ENCODE measurements around the gene DOCK3.

The DOCK3 gene

GRCh38 chr3:51216291-51216690 lies 541.6 kb downstream of the DOCK3 start:
- no peak for DNase-seq (ENCODE audit: low read depth)
- no peak overlapping the region for H3K4me3 ChIP-seq (ENCODE audit: control insufficient read depth, low read depth, low read length)
- TF ChIP-seq CTCF (IDR thresholded peaks at IDR 0.05; ENCODE audit: control insufficient read depth, insufficient read depth, low read depth, low read length, missing control alignments) = no peak

GRCh38 chr3:51221959-51222358 lies 547.2 kb downstream of the DOCK3 start:
- no peak for DNase-seq (ENCODE audit: low read depth)
- no peak for TF ChIP-seq CTCF (IDR thresholded peaks at IDR 0.05; ENCODE audit: control insufficient read depth, insufficient read depth, low read depth, low read length, missing control alignments)

GRCh38 chr3:51224283-51224682 lies 549.6 kb downstream of the DOCK3 start:
- no peak for DNase-seq (ENCODE audit: low read depth)
- H3K4me3 ChIP-seq (ENCODE audit: control insufficient read depth, low read depth, low read length) = no peak overlapping the region
- TF ChIP-seq CTCF (IDR thresholded peaks at IDR 0.05; ENCODE audit: control insufficient read depth, insufficient read depth, low read depth, low read length, missing control alignments) = no peak

More at GRCh38 chr3:51221959-51222358, 547.2 kb downstream of the DOCK3 start:
- H3K4me3 ChIP-seq (ENCODE audit: control insufficient read depth, low read depth, low read length) = no peak overlapping the region

- no peak overlapping the region for H3K4me3 ChIP-seq (ENCODE audit: control insufficient read depth, low read depth, low read length)
- no peak for DNase-seq (ENCODE audit: low read depth)
- no peak for TF ChIP-seq CTCF (IDR thresholded peaks at IDR 0.05; ENCODE audit: control insufficient read depth, insufficient read depth, low read depth, low read length, missing control alignments)
Measured at GRCh38 chr3:51224843-51225242, 550.1 kb downstream of the DOCK3 start.

GRCh38 chr3:51242939-51243338 lies 568.2 kb downstream of the DOCK3 start:
- no peak for TF ChIP-seq CTCF (IDR thresholded peaks at IDR 0.05; ENCODE audit: control insufficient read depth, insufficient read depth, low read depth, low read length, missing control alignments)
- no peak for DNase-seq (ENCODE audit: low read depth)

GRCh38 chr3:51243924-51244323 lies 569.2 kb downstream of the DOCK3 start:
- TF ChIP-seq CTCF (IDR thresholded peaks at IDR 0.05; ENCODE audit: control insufficient read depth, insufficient read depth, low read depth, low read length, missing control alignments) = no peak
- DNase-seq (ENCODE audit: low read depth) = no peak
- no peak overlapping the region for H3K4me3 ChIP-seq (ENCODE audit: control insufficient read depth, low read depth, low read length)

More at GRCh38 chr3:51242939-51243338, 568.2 kb downstream of the DOCK3 start:
- no peak overlapping the region for H3K4me3 ChIP-seq (ENCODE audit: control insufficient read depth, low read depth, low read length)

GRCh38 chr3:51245867-51246266 lies 571.1 kb downstream of the DOCK3 start:
- DNase-seq (ENCODE audit: low read depth) = no peak
- H3K4me3 ChIP-seq (ENCODE audit: control insufficient read depth, low read depth, low read length) = no peak overlapping the region
- no peak for TF ChIP-seq CTCF (IDR thresholded peaks at IDR 0.05; ENCODE audit: control insufficient read depth, insufficient read depth, low read depth, low read length, missing control alignments)

Data from AG09309 (cell line).